GM12878 (cell line): ENCODE measurements around the gene HORMAD1. TPM values are rescaled to one million over a fixed set of nuclear protein-coding genes. Genes with fewer than 3 reads are reported as not detected.

Source experiments
- ATAC-seq: fragments of 200-7000 bp; cut with Tn5 transposase; 3 replicates; pipeline ENCODE4 v1.9.1; 2020; ENCODE audit warnings: mild to moderate bottlenecking, moderate library complexity
- BruUV-seq: library from RNA; stranded (reverse); fragments of 400-500 nt; replicated peaks from 2 replicates; lab custom pipeline; 2021; lab: Mats Ljungman, UMichigan
- CTCF ChIA-PET: fragments of 300-600 bp; sonication (Branson Sonifier 250); formaldehyde crosslinking; extraction: SDS; loops from one replicate; lab custom pipeline; 2021; ENCODE audit warnings: inconsistent platforms; lab: Yijun Ruan, JAX
- POLR2A ChIA-PET: fragments of 350-600 bp; formaldehyde crosslinking; extraction: SDS; loops from one replicate; lab custom pipeline; 2021; ENCODE audit warnings: inconsistent platforms; lab: Charles Lee
- RAD21 ChIA-PET: fragments of 300-600 bp; sonication (Branson Sonifier 250); formaldehyde crosslinking; loops from one replicate; lab custom pipeline; 2023; ENCODE audit warnings: antibody characterized with exemption; ENCODE audit not compliant: unreplicated experiment; lab: Charles Lee
- SMC1A ChIA-PET: fragments of 300-600 bp; sonication (Branson Sonifier 250); formaldehyde crosslinking; loops from one replicate; lab custom pipeline; 2023; ENCODE audit not compliant: unreplicated experiment, uncharacterized antibody; lab: Charles Lee
- DNase-seq: peaks from one replicate; pipeline ENCODE4 v3.0.0-alpha.2; 2011; ENCODE audit warnings: low read depth, low spot score
- FAIRE-seq: peaks from 3 replicates; lab custom pipeline; 2011; peaks lifted over from hg19 to GRCh38; lab: Jason Lieb, UNC
- H2AFZ ChIP-seq: 2 replicates; pipeline ENCODE4 v1.6.0; 2011; ENCODE audit warnings: low read depth, low read length, control low read depth; ENCODE audit not compliant: control insufficient read depth
- H3K27ac ChIP-seq: 2 replicates; pipeline ENCODE4 v1.5.1; 2011; ENCODE audit warnings: control low read depth; ENCODE audit not compliant: control insufficient read depth, insufficient read depth
- H3K27me3 ChIP-seq, 2 experiments: replicated peaks in 1 of 2; 2 replicates each; pipeline versions ENCODE4 v1.6.0 to v1.6.1; 2011; ENCODE audit warnings: low read length in 1 of 2; ENCODE audit not compliant: control insufficient read depth in 2 of 2, insufficient read depth in 2 of 2
- H3K36me3 ChIP-seq, 2 experiments: 2 replicates each; pipeline ENCODE4 v1.5.1; 2011; ENCODE audit warnings: low read length in 1 of 2; ENCODE audit not compliant: control insufficient read depth in 2 of 2, insufficient read depth in 2 of 2
- H3K4me1 ChIP-seq: 2 replicates; pipeline ENCODE4 v1.6.1; 2011; ENCODE audit warnings: mild to moderate bottlenecking, low read length, moderate library complexity, mixed read lengths; ENCODE audit not compliant: control insufficient read depth, insufficient read depth
- H3K4me2 ChIP-seq: 2 replicates; pipeline ENCODE4 v1.6.0; 2011; ENCODE audit warnings: control low read depth; ENCODE audit not compliant: control insufficient read depth, insufficient read depth
- H3K4me3 ChIP-seq: fragments of 200-600 bp; sonication (generic); 2 replicates; pipeline ENCODE4 v1.5.1; 2016
- H3K79me2 ChIP-seq: 2 replicates; pipeline ENCODE4 v1.6.0; 2011; ENCODE audit warnings: low read length; ENCODE audit not compliant: control insufficient read depth, insufficient read depth
- H3K9ac ChIP-seq: 2 replicates; pipeline ENCODE4 v1.8.0; 2011; ENCODE audit warnings: low read length, control low read depth, mixed read lengths; ENCODE audit not compliant: control insufficient read depth, insufficient read depth
- H3K9me3 ChIP-seq: replicated peaks from 3 replicates; pipeline ENCODE4 v1.5.1; 2011; ENCODE audit warnings: mild to moderate bottlenecking, low read length; ENCODE audit not compliant: control insufficient read depth, insufficient read depth
- H4K20me1 ChIP-seq: 2 replicates; pipeline ENCODE4 v1.6.0; 2011; ENCODE audit not compliant: control insufficient read depth, insufficient read depth
- CBX3 ChIP-seq: fragments of 200-600 bp; sonication (generic); IDR thresholded peaks from 2 replicates; pipeline ENCODE4 v1.6.1; 2016; ENCODE audit warnings: low read depth, borderline replicate concordance
- EP300 ChIP-seq, 2 experiments: fragments of 150-350 bp in 1 of 2; IDR thresholded peaks; 2 replicates each; pipeline ENCODE4 v1.6.1; 2011 to 2012; ENCODE audit warnings: low read depth in 2 of 2, low read length in 2 of 2, borderline replicate concordance in 1 of 2, improper control_type of control experiment in 1 of 2, inconsistent platforms in 1 of 2; ENCODE audit not compliant: control insufficient read depth in 1 of 2
- ETV6 ChIP-seq, 2 experiments: fragments of 450-650 bp in 1 of 2; IDR thresholded peaks in 1 of 2; conservative IDR thresholded peaks in 1 of 2; 2 replicates each; pipeline ENCODE4 v1.6.1; 2014; ENCODE audit warnings: antibody characterized with exemption in 1 of 2, borderline replicate concordance in 1 of 2, low read depth in 1 of 2, mild to moderate bottlenecking in 1 of 2, moderate library complexity in 1 of 2
- MXI1 ChIP-seq: fragments of 150-350 bp; IDR thresholded peaks from 2 replicates; pipeline ENCODE4 v1.6.1; 2011; ENCODE audit warnings: low read depth, mild to moderate bottlenecking, inconsistent platforms, low read length, improper control_type of control experiment
- PAX5 ChIP-seq: IDR thresholded peaks from 2 replicates; pipeline ENCODE4 v1.6.1; 2011; ENCODE audit warnings: low read depth, low read length, borderline replicate concordance
- POU2F2 ChIP-seq: IDR thresholded peaks from 3 replicates; pipeline ENCODE4 v1.6.1; 2011; ENCODE audit warnings: low read depth, mild to moderate bottlenecking, low read length, borderline replicate concordance
- PRDM15 ChIP-seq: fragments of 450-650 bp; formaldehyde crosslinking; IDR thresholded peaks from 2 replicates; pipeline ENCODE4 v1.4.0; 2020; ENCODE audit warnings: mild to moderate bottlenecking, moderate library complexity
- RAD51 ChIP-seq: fragments of 450-650 bp; IDR thresholded peaks from 2 replicates; pipeline ENCODE4 v1.6.1; 2016; ENCODE audit warnings: moderate library complexity, mild to moderate bottlenecking, inconsistent platforms
- RBBP5 ChIP-seq: fragments of 200-600 bp; sonication (generic); conservative IDR thresholded peaks from 2 replicates; pipeline ENCODE4 v1.6.1; 2016
- RCOR1 ChIP-seq: conservative IDR thresholded peaks from 2 replicates; pipeline ENCODE4 v1.6.1; 2012; ENCODE audit warnings: low read depth, low read length, improper control_type of control experiment
- RELA ChIP-seq: fragments of 450-650 bp; IDR thresholded peaks from 2 replicates; pipeline ENCODE4 v1.8.0; 2014; ENCODE audit warnings: borderline replicate concordance; ENCODE audit not compliant: partially characterized antibody
- SMAD1 ChIP-seq: fragments of 450-650 bp; IDR thresholded peaks from 2 replicates; pipeline ENCODE4 v1.6.1; 2018; ENCODE audit warnings: mild to moderate bottlenecking, low read depth; ENCODE audit not compliant: partially characterized antibody
- STAT1 ChIP-seq: fragments of 450-650 bp; conservative IDR thresholded peaks from 2 replicates; pipeline ENCODE4 v1.6.1; 2014; ENCODE audit warnings: antibody characterized with exemption, mild to moderate bottlenecking
- YBX1 ChIP-seq: fragments of 450-650 bp; IDR thresholded peaks from 2 replicates; pipeline ENCODE4 v1.6.1; 2016; ENCODE audit warnings: antibody characterized with exemption
- ZBTB11 ChIP-seq: fragments of 450-650 bp; formaldehyde crosslinking; IDR thresholded peaks from 2 replicates; pipeline ENCODE4 v1.5.0; 2022; ENCODE audit warnings: mild to moderate bottlenecking, missing genetic modification characterization
- WGBS: methylation state at CpG from one replicate; pipeline ENCODE4 v1.1.6; 2016; ENCODE audit warnings: low lambda C conversion rate; ENCODE audit not compliant: insufficient replicate concordance, insufficient coverage; ENCODE audit errors: missing lambda C conversion rate; 5-methylcytosine and 5-hydroxymethylcytosine counted together
- in situ Hi-C: fragments of 300-500 bp; cut with MboI; formaldehyde crosslinking; loops from 9 replicates; pipeline ENCODE4 v1.14.3; 2018; ENCODE audit warnings: mixed read lengths
- intact Hi-C: fragments of 100-400 bp; cut with micrococcal nuclease; formaldehyde crosslinking; loops from one replicate; pipeline ENCODE4 v1.14.2; 2022; ENCODE audit not compliant: unreplicated experiment
- polyA plus RNA-seq, 11 experiments: library from polyadenylated mRNA; depleted of rRNA in 4 of 11; unstranded in 6 of 11; stranded (reverse) in 5 of 11; fragments of >200 nt; fragmentation: Nextera tagmentation in 4 of 11; fragmentation: Illumina TruSeq in 1 of 11; extraction: Ambion mirVana in 4 of 11; extraction: Trizol in 1 of 11; gene quantifications; 1 replicate in 1 of 11; 2 replicates in 10 of 11; pipeline versions ENCODE4 v1.2.1 to v1.2.3, GENCODE V29; 2011 to 2016; ENCODE audit warnings: inconsistent platforms in 2 of 11, missing spikeins in 2 of 11, low read depth in 1 of 11
- total RNA-seq, 4 experiments: library from RNA; depleted of rRNA in 3 of 4; stranded (reverse); fragments of >200 nt in 3 of 4; fragmentation: Illumina TruSeq in 1 of 4; extraction: Trizol in 1 of 4; gene quantifications; 2 replicates each; pipeline versions ENCODE4 v1.2.1 to v1.2.3, GENCODE V29; 2013 to 2021

HORMAD1 gene
- total and polyA plus RNA-seq, 10 of the 15 experiments (the other 5 are each of a cell fraction or from before 2014, with no cell fraction given), result 0.08 to 0.22 (median 0.20) TPM; not detected in 6

GRCh38 chr1:150753416-150753815 lies 32.7 kb upstream of the HORMAD1 start:
- no peaks in the 10 kb centered on the region for H3K9me3 ChIP-seq
- ChIA-PET SMC1A (interaction anchor here (0.8 to 2.2 kb wide), 2 partner anchors 9 to 290 kb away, joined by 3 to 5 read pairs; no protein-coding TSS in a partner anchor), CTCF (no interaction called here), RAD21 (no interaction called here), POLR2A (no interaction called here)
- in situ Hi-C loops, result no loop called here
- no peak for FAIRE-seq
- peaks cover 8 to 29% of the 10 kb centered on the region in 2 experiments for H3K36me3 ChIP-seq
- 100% methylated on average over 2 of the region's 2 CpGs for WGBS
- TF ChIP-seq RBBP5 (no peak), PRDM15 (CRISPR knock-in tag) (no peak), RELA (no peak), RCOR1 (no peak), RAD51 (no peak), YBX1 (no peak), PAX5 (no peak), CBX3 (no peak), EP300 (IDR thresholded peaks at IDR 0.05; ENCODE audit: borderline replicate concordance in 1 of 2, control insufficient read depth in 1 of 2, low read depth in 2 of 2, low read length in 2 of 2) (no peak), SMAD1 (no peak), MXI1 (no peak), ZBTB11 (CRISPR knock-in tag) (no peak), STAT1 (no peak), POU2F2 (no peak), ETV6 (conservative IDR thresholded peaks at IDR 0.05 in 1 of 2, IDR thresholded peaks at IDR 0.05 in 1 of 2; ENCODE audit: borderline replicate concordance in 1 of 2, low read depth in 1 of 2) (no peak)
- no peak for ATAC-seq
- intact Hi-C loops, result no loop called here
- no peak overlapping the region for H3K4me3 ChIP-seq
- no peaks in the 10 kb centered on the region for H3K79me2 ChIP-seq
- H3K27ac ChIP-seq, result no peak overlapping the region
- no peak for DNase-seq
- BruUV-seq, result no TSS peak
- H3K4me1 ChIP-seq, result no peaks in the 10 kb centered on the region
- H3K27me3 ChIP-seq, result no peaks in the 10 kb centered on the region
- H4K20me1 ChIP-seq, result no peaks in the 10 kb centered on the region
- no peak overlapping the region for H3K4me2 ChIP-seq
- no peak overlapping the region for H3K9ac ChIP-seq
- H2AFZ ChIP-seq, result no peak overlapping the region
